Suprapubic skin (tissue), 4 donors: Measurements from ENCODE around the gene FER.

Experiments used
- CTCF ChIP-seq, 2 donors: fragments of 200-600 bp in 1 of 2; fragments of 450-650 bp in 1 of 2; sonication (generic) in 1 of 2; IDR thresholded peaks; one replicate each; pipeline ENCODE4 v1.5.1; 2016 to 2019; ENCODE audit warnings: antibody characterized with exemption in 2 of 2, mild to moderate bottlenecking in 1 of 2, moderate library complexity in 1 of 2
- POLR2A ChIP-seq, 2 donors: fragments of 450-650 bp; IDR thresholded peaks; one replicate each; pipeline ENCODE4 v1.6.1; 2017; ENCODE audit warnings: antibody characterized with exemption in 2 of 2, mild to moderate bottlenecking in 2 of 2, moderate library complexity in 2 of 2
- POLR2AphosphoS5 ChIP-seq, 3 donors: sonication (generic); formaldehyde crosslinking; IDR thresholded peaks; one replicate each; pipeline ENCODE4 v1.6.1; 2017; ENCODE audit warnings: antibody characterized with exemption in 3 of 3

GRCh38 chr5:108743846-108744245, 3.9 kb upstream of the FER start:
- no peak for TF ChIP-seq CTCF (IDR thresholded peaks at IDR 0.05)
- no peak for TF ChIP-seq POLR2A (IDR thresholded peaks at IDR 0.05)
- TF ChIP-seq POLR2AphosphoS5 (IDR thresholded peaks at IDR 0.05): no peak
